ENCODE data around the gene TMSB15A.
"Not testable (repeated sequence)": the region's sequence is repeated elsewhere in the genome, so short reads cannot be mapped to it uniquely, and the experiment has no call there.

The TMSB15A gene

DNA sequence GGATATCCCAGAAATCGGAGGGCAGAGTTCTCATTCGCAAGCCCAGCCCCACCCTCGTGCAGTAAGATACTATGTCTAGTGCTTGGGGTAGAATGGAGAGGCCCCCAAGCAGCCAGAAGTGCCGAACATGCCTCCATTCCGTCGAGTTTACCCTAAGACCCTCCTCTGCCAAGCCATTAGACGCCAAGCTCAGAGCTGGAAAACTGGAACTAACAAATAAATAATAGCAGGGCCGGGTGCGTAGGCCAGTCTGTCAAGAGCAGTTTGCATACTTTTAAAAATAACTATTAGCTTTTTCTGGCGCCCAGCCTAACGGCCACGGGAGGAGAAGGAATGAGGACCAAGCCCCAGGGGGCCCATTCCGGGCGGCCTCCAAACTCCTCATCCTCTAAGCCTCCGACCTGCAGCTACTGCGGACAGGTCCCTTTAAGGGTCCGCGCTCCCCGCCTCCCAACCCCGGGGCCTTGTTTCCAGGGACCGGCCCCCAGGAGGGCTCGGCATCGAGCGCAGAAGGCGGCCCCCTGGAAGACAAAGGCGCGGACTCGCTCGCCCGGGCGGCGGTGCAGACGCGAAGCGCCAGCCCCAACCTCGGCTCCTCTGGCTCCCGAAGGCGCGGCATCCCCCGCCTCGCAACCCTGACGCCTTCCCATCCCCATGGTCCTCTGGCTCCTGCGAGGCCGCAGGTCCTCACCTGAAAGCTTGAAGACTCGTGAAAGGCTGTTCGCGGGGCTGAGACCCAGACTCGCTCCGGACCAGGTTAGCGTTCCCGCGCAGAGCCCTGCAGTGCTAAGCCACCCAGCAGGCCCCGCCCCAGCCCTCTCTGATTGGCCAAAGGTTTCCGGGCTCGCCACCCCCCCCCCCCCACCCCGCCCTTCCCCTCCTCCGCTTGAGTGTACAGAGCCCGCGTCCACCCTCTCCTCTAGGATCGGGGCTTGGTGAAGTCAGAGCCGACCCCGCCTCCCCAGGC, at the start of gene TMSB15A:
TSS of gene TMSB15A (minus strand) at position 765 of the 967 bp plus-strand sequence.
- DNase-seq (ENCODE audit: low spot score) = peak; percentile 30

DNA sequence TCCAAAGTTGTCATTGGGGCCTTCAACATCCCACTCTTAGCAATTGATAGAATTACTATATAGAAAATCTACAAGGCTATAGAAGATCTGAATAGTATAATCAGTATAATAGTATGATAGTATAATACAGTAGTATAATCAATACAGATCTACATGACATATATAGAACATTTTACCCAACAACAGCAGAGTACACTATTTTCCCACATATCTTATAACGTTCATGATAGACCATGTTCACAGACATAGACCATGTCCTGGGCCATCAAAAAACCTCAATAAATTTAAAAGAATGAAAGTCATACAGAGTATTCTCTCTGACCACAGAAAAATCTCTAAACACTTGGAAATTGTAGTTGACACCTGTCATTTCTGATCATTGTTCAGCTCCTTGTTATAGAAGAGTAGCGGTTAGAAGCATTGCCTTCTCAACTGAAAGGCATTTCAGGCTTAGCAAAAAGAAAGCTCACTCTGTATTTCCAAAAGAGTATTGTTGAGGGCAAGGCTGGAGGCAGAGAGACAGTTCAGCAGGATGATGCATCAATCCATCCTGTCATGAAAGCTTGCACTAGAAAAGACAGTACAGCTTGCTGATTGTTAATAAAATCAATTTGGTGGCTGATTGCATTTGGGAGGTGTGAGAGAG, 44.0 kb upstream of the TMSB15A start:
- no peak for DNase-seq (ENCODE audit: low spot score)

DNA sequence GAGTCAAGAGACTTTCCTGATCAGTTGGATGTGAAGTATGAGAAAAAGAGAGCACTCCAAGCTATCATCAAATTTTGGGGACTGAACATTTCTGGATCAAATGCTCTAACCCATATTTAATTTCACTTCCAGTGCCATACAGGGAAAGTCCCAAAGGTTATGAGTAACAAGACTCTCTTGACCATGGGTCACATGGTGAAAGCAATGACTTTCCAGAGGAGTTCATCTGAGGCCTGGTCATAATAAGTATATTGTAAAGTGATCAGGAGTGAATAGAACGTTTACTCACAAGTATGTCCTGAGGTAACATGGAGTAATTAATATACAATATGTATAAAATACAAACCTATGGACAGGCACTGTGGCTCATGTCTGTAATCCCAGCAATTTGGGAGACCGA, 42.1 kb upstream of the TMSB15A start:
- DNase-seq (ENCODE audit: low spot score) = no peak

DNA sequence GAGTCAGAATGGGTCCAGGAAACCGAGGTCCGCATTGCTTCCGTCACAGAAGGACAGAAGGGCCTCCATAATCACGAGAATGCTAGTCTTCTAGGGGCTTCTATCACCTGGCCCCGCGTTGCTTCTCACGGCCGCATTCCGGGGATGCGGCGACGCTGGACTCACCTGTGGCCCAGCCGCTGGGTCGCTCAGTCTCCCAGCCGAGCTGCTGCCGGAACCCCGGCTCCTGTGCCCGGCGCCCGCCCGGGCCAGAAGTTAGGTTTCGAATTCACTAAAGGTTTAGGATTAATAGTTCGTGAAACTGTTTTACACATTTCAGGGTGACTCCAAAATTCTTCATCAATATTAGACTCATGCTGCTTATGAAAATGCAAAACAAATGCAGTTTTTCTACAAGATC, 31.7 kb upstream of the TMSB15A start:
- no peak for DNase-seq (ENCODE audit: low spot score)

DNA sequence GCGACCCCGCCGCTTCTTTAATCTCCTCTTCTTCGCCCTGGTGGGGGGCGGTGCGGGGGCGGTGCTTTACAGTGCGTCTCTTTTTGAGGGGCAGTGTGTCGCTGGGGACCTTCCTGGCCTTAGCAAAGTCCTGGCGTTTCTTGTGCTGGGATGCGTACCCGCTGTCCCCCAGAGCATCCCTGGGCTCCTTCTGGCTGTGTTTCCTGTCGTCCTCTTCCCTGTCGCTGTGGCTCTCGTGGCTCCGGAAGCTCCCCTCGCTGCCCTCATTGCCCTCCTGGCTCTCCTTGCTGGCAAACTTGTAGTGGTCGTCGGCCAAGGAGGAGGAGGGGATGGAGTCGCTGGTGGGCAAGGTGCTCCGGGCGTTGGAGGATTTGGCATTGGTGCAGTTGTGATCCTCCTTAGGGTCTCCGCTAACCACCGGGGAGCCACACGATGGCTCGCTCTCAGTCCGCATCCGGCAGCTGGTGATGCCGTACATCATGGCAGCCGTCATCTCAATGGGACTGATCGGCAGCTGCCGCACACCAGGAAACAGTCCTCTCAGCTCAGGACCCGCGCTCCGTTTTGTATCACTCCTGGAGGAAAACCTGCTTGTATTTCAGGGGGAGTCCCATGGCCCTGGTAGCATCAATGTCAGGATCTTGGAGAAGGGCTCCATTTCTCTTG, 30.4 kb upstream of the TMSB15A start:
- no peak for DNase-seq (ENCODE audit: low spot score)

DNA sequence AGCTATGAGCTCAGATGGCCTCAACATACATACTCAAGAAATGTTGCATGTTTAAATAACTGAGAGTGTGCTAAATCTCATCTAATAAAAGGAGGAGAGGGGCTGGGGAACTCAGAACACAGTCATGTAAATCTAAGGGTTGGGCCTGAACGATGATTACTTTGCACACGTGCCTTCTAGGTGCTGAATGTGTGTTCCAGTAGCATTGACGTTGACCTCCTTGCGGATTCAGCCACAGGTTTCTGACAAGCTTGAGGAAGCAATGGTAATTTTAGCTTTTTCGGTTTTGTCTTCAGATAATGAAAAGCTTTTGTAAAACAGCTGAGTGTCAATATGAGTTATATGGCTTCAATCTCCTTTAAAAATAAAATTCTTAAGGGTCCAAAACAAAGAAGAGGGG, 29.6 kb upstream of the TMSB15A start:
- not testable (repeated sequence) for DNase-seq (ENCODE audit: low spot score)

DNA sequence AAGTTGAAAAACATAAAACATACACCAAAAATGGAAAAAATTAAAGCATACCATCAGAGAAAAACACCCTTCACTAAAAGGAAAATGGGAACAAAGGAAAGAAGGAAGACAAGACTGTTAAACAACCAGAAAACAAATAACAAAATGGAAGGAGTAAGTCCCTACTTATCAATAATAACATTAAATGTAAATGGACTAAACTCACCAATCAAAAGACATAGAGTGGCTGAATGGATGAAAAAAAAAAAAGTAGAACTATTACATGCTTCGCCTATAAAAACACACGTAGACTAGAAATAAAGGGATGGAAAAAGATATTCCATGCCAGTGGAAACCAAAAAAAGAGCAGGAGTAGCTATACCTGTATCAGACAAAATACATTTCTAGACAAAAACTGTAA, 19.4 kb upstream of the TMSB15A start:
- no peak for DNase-seq (ENCODE audit: low spot score)

DNA sequence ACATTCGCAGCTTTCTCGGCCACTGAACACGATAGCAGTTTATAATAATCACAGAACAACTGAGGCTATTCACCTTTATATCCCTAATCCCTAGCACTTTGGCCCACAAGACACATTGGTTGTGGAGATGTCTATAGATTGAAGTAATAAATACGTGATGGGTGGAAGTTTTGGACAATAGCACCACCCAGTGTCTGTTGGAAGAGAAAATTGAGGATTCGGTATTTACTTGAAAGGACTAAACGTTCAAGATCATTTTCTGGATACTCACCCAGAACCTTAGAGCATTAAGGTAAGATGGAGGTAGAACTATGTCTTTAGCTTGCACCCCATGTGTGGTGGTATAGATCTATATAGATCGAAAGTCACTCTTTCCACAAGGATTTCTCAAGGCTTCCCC, 787 bp upstream of the TMSB15A start:
- DNase-seq (ENCODE audit: low spot score) = peak; percentile 40

DNA sequence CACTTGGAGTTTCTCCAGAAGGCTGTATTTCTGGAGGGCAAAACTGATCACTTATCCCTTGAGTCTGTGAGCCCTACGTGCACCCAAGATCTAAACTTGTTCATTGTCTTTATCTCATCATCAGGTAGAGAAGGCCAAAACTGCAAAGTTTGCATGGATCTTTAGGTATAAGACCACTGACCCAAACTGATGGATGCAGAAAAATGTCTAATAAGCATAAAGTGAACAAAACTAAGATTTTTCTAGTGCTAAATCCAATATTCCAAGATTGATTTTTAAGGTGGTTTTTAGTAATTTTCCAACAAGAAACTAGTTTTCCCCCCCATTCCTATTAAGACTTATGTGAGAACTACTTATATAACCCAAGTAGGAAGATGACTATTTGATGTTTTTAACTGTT, 2.0 kb downstream of the TMSB15A start:
- no peak for DNase-seq (ENCODE audit: low spot score)

DNA sequence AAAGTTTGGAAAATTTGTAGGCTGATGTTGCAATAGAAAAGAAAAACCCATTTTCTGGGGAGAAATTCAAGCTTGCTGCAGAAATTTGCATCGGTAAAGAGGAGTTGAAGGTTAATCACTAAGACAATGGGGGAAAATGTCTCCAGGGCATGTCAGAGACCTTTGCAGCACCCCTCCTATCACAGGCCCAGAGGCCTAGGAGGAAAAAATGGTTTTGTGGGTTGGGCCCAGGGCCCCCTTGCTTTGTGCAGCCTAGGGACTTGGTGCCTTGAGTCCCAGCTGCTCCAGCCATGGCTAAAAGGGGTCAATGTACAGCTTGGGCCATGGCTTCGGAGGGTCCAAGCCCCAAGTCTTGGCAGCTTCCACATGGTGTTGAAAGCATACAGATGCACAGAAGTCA, 17.8 kb downstream of the TMSB15A start:
- no peak for DNase-seq (ENCODE audit: low spot score)

DNA sequence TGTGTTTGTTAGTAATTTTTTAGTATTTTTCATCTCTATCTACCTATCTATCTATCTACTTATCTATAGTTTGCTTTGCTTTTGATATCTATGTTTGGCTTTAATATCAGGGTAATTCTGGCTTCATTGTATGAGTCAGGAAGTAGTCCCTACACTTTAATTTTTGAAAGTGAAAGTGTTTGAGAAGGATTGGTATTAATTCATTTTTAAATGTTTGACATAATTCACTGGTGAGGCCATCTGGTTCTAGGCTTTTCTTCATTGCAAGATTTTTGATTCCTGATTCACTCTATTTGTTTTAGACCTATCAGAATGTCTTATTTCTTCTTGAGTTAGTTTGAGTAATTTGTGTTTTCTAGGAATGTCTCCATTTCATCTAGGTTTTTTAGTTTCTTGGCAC, 24.8 kb downstream of the TMSB15A start:
- no peak for DNase-seq (ENCODE audit: low spot score)

DNA sequence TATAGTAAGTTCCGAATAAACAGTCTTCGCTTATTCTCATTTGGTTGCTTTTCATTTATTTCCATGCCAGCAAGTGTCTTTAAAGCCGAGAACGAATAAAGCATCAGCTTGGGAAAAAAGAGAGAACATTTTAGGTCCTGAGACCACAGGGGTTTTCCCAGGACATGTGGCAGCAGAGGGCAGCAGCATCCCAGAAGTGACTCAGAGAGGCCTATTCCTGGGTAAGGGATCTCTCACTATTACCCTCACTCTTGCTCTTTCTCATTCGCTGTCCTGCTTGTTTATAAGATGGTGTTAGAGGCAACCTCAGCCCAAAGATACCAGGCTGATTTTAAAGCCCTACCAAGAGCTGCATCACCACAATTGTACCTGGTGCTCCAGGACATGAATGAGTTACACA, 37.8 kb downstream of the TMSB15A start:
- DNase-seq (ENCODE audit: low spot score) = not testable (repeated sequence)

DNA sequence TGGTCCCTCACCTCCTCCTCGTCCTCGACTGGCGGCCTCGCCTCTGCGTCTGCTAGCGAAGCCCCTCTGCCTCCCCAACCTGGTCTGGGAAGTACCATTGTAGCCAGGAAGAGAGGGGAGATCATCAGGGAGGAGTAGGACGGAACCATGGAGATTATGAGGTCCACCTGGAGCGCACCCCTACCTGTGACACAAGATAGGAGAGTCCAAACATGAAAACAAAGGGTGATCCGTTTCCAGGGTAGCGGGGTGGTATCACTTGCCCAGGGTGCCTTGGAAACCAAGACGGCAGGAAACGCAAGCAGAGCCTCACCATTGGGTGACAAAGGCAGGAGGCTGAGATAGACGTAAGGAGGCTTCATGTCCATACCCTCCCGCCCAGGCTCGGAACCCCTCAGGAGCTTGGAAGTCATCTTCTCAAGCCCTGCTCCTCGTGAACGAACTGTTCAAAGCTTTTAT, 44.7 kb downstream of the TMSB15A start, which contains the start of gene TCP11X2:
TSS of gene TCP11X2 (minus strand) at position 51 of the 459 bp plus-strand sequence.
- DNase-seq (ENCODE audit: low spot score) = not testable (repeated sequence)

DNA sequence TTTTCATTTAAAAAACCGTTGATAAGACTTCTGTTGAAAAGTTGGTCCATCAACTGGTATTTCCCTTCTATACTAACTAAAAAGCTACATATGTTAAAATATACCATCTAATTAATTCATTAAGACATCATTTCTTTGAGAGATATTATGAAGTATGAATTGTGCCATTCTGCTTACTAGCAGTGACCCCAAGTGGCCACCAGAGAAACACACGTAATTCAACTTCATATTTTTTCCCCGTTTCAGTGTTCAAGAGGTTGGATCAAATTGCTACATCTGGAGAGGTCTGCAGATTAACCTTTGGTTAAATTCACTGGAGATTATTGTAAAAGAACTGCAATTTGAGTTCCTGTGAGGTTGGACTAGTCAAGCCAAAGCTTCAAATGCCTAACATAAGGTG, 46.3 kb downstream of the TMSB15A start:
- DNase-seq (ENCODE audit: low spot score) = not testable (repeated sequence)

Data from SW480 (cell line).